ENCODE data around the gene ZNF362.

The ZNF362 gene

GRCh38 chr1:33268927-33269610 is 12.8 kb downstream of the ZNF362 start:
- DNase-seq, result no peak

GRCh38 chr1:33269621-33270020 is 13.3 kb downstream of the ZNF362 start:
- DNase-seq, result no peak

- no peak for DNase-seq
Observed at GRCh38 chr1:33270379-33270778, 14.1 kb downstream of the ZNF362 start.

- no peak for DNase-seq
Observed at GRCh38 chr1:33270808-33271465, 14.6 kb downstream of the ZNF362 start.

GRCh38 chr1:33271666-33272505 is 15.6 kb downstream of the ZNF362 start:
- no peak for DNase-seq

GRCh38 chr1:33272509-33272908 is 16.2 kb downstream of the ZNF362 start:
- DNase-seq, result no peak

GRCh38 chr1:33272930-33273329 is 16.6 kb downstream of the ZNF362 start:
- DNase-seq, result no peak

- DNase-seq, result no peak
Observed at GRCh38 chr1:33273406-33273805, 17.1 kb downstream of the ZNF362 start.

- DNase-seq, result no peak
Observed at GRCh38 chr1:33273961-33274371, 17.7 kb downstream of the ZNF362 start.

- DNase-seq, result no peak
Observed at GRCh38 chr1:33274446-33274845, 18.2 kb downstream of the ZNF362 start.

GRCh38 chr1:33275195-33275594 is 18.9 kb downstream of the ZNF362 start:
- no peak for DNase-seq

GRCh38 chr1:33275706-33276572 is 19.6 kb downstream of the ZNF362 start:
- DNase-seq, result no peak

- DNase-seq, result no peak
Observed at GRCh38 chr1:33276573-33277298, 20.4 kb downstream of the ZNF362 start.

GRCh38 chr1:33277488-33278084 is 21.3 kb downstream of the ZNF362 start:
- no peak for DNase-seq

GRCh38 chr1:33280091-33280661 is 23.9 kb downstream of the ZNF362 start:
- DNase-seq, result no peak

- no peak for DNase-seq
Observed at GRCh38 chr1:33281554-33282303, 25.4 kb downstream of the ZNF362 start.

- no peak for DNase-seq
Observed at GRCh38 chr1:33282791-33283190, 26.5 kb downstream of the ZNF362 start.

GRCh38 chr1:33284049-33284448 is 27.8 kb downstream of the ZNF362 start:
- DNase-seq, result no peak

- no peak for DNase-seq
Observed at GRCh38 chr1:33286451-33287185, 30.3 kb downstream of the ZNF362 start.

GRCh38 chr1:33287317-33287716 is 31.0 kb downstream of the ZNF362 start:
- no peak for DNase-seq

Measured in stimulated activated naive CD4-positive, alpha-beta T cell treated with Interleukin-2 at 50 U/mL for 16 hours (primary cell).